ENCODE data around the gene POLD2. TPM values are rescaled to one million over a fixed set of nuclear protein-coding genes. Genes with fewer than 3 reads are reported as not detected.

The POLD2 gene
- total RNA-seq, 1 donor from 2014 or later: 42.0 TPM

GRCh38 chr7:44080686-44081265 is 42.6 kb downstream of the POLD2 start:
- no peak for TF ChIP-seq POLR2AphosphoS5 (IDR thresholded peaks at IDR 0.05; ENCODE audit: insufficient read depth in 1 of 2, low read depth in 1 of 2)
- no peak for TF ChIP-seq POLR2A (IDR thresholded peaks at IDR 0.05)
- no peak for TF ChIP-seq CTCF (IDR thresholded peaks at IDR 0.05)
- peaks cover 44% of the 10 kb centered on the region for H3K4me1 ChIP-seq
- H3K4me3 ChIP-seq: no peak overlapping the region
- peak overlapping the region; percentile 89 for H3K27ac ChIP-seq
- no peak for DNase-seq (ENCODE audit: extremely low spot score in 2 of 2)
- no peaks in the 10 kb centered on the region for H3K9me3 ChIP-seq
- no peaks in the 10 kb centered on the region for H3K27me3 ChIP-seq
- intact Hi-C loops (cut with DNase I): no loop called here
- H3K36me3 ChIP-seq: peaks cover 0 to 42% of the 10 kb centered on the region in 2 donors

GRCh38 chr7:44080118-44080517 is 43.2 kb downstream of the POLD2 start:
- Histone ChIP-seq H3K4me1 (peaks cover 40% of the 10 kb centered on the region), H3K36me3 (peaks cover 0 to 42% of the 10 kb centered on the region in 2 donors), H3K4me3 (no peak overlapping the region), H3K9me3 (no peaks in the 10 kb centered on the region), H3K27me3 (no peaks in the 10 kb centered on the region), H3K27ac (no peak overlapping the region)
- DNase-seq (ENCODE audit: extremely low spot score in 2 of 2): no peak
- TF ChIP-seq POLR2AphosphoS5 (IDR thresholded peaks at IDR 0.05; ENCODE audit: insufficient read depth in 1 of 2, low read depth in 1 of 2) (no peak), CTCF (IDR thresholded peaks at IDR 0.05) (no peak), POLR2A (IDR thresholded peaks at IDR 0.05) (no peak)
- intact Hi-C loops (cut with DNase I): no loop called here

- intact Hi-C loops (cut with DNase I): loop anchor here (5.0 to 10.0 kb wide), 2 partner anchors 38 to 115 kb away; no protein-coding TSS in a partner anchor
- no peak overlapping the region for H3K27ac ChIP-seq
- no peak for DNase-seq (ENCODE audit: extremely low spot score in 2 of 2)
- H3K4me3 ChIP-seq: no peak overlapping the region
- no peaks in the 10 kb centered on the region for H3K27me3 ChIP-seq
- H3K9me3 ChIP-seq: no peaks in the 10 kb centered on the region
- peaks cover 0 to 42% of the 10 kb centered on the region in 2 donors for H3K36me3 ChIP-seq
- TF ChIP-seq CTCF (IDR thresholded peaks at IDR 0.05) (no peak), POLR2A (IDR thresholded peaks at IDR 0.05) (no peak), POLR2AphosphoS5 (IDR thresholded peaks at IDR 0.05; ENCODE audit: insufficient read depth in 1 of 2, low read depth in 1 of 2) (no peak)
- H3K4me1 ChIP-seq: peaks cover 42% of the 10 kb centered on the region
Observed at GRCh38 chr7:44079331-44080021, 43.9 kb downstream of the POLD2 start.

- Histone ChIP-seq H3K9me3 (no peaks in the 10 kb centered on the region), H3K4me3 (no peak overlapping the region), H3K36me3 (peaks cover 0 to 47% of the 10 kb centered on the region in 2 donors), H3K27me3 (no peaks in the 10 kb centered on the region), H3K4me1 (peaks cover 41% of the 10 kb centered on the region), H3K27ac (no peak overlapping the region)
- intact Hi-C loops (cut with DNase I): loop anchor here (5.0 to 10.0 kb wide), 2 partner anchors 39 to 116 kb away; no protein-coding TSS in a partner anchor
- TF ChIP-seq CTCF (IDR thresholded peaks at IDR 0.05) (no peak), POLR2AphosphoS5 (IDR thresholded peaks at IDR 0.05; ENCODE audit: insufficient read depth in 1 of 2, low read depth in 1 of 2) (no peak), POLR2A (IDR thresholded peaks at IDR 0.05) (no peak)
- DNase-seq (ENCODE audit: extremely low spot score in 2 of 2): no peak
Observed at GRCh38 chr7:44078521-44078920, 44.8 kb downstream of the POLD2 start.

- H3K27me3 ChIP-seq: no peaks in the 10 kb centered on the region
- H3K4me1 ChIP-seq: peaks cover 44% of the 10 kb centered on the region
- no peak for DNase-seq (ENCODE audit: extremely low spot score in 2 of 2)
- no peak overlapping the region for H3K27ac ChIP-seq
- H3K36me3 ChIP-seq: peaks cover 0 to 55% of the 10 kb centered on the region in 2 donors
- H3K9me3 ChIP-seq: no peaks in the 10 kb centered on the region
- intact Hi-C loops (cut with DNase I): loop anchor here (5.0 to 10.0 kb wide), 2 partner anchors 40 to 117 kb away; no protein-coding TSS in a partner anchor
- TF ChIP-seq CTCF (IDR thresholded peaks at IDR 0.05) (no peak), POLR2A (IDR thresholded peaks at IDR 0.05) (no peak), POLR2AphosphoS5 (IDR thresholded peaks at IDR 0.05; ENCODE audit: insufficient read depth in 1 of 2, low read depth in 1 of 2) (no peak)
- H3K4me3 ChIP-seq: no peak overlapping the region
Observed at GRCh38 chr7:44077681-44078091, 45.7 kb downstream of the POLD2 start.
